Mesenchymal stem cell (in vitro differentiated cells and primary cell): Measurements from ENCODE around the gene PTX3. TPM values are rescaled to one million over a fixed set of nuclear protein-coding genes. Genes with fewer than 3 reads are reported as not detected.
A peak's percentile ranks its signal among the peaks of the same experiment; 100 is the strongest.

Source experiments
- DNase-seq: peaks from one replicate; pipeline ENCODE4 v3.0.0-alpha.2; 2013
- H2AFZ ChIP-seq: one replicate; pipeline ENCODE4 v1.6.1; 2013; ENCODE audit warnings: low read depth, mild to moderate bottlenecking, control low read depth, inconsistent platforms, low read length, moderate library complexity
- H2AK5ac ChIP-seq: 2 replicates; pipeline ENCODE4 v1.6.1; 2013; ENCODE audit warnings: low read length, moderate library complexity, mild to moderate bottlenecking, inconsistent platforms; ENCODE audit not compliant: severe bottlenecking
- H2BK120ac ChIP-seq: one replicate; pipeline ENCODE4 v1.6.1; 2013; ENCODE audit warnings: low read depth, mild to moderate bottlenecking, inconsistent platforms, low read length, moderate library complexity
- H2BK12ac ChIP-seq, 2 experiments: one replicate each; pipeline ENCODE4 v1.6.1; 2013; ENCODE audit warnings: inconsistent platforms in 2 of 2, low read length in 2 of 2, mild to moderate bottlenecking in 2 of 2, moderate library complexity in 2 of 2, control low read depth in 1 of 2
- H2BK15ac ChIP-seq: one replicate; pipeline ENCODE4 v1.6.1; 2013; ENCODE audit warnings: mild to moderate bottlenecking, low read depth, inconsistent platforms; ENCODE audit not compliant: poor library complexity, severe bottlenecking
- H2BK5ac ChIP-seq: 2 replicates; pipeline ENCODE4 v1.6.1; 2013; ENCODE audit warnings: low read depth, mild to moderate bottlenecking, low read length, control low read depth, inconsistent platforms; ENCODE audit not compliant: poor library complexity, severe bottlenecking
- H3K14ac ChIP-seq, 2 experiments: one replicate each; pipeline ENCODE4 v1.6.1; 2013; ENCODE audit warnings: inconsistent platforms in 2 of 2, low read length in 2 of 2, control low read depth in 1 of 2, mild to moderate bottlenecking in 1 of 2, moderate library complexity in 1 of 2
- H3K18ac ChIP-seq, 2 experiments: one replicate each; pipeline ENCODE4 v1.6.1; 2013; ENCODE audit warnings: inconsistent platforms in 2 of 2, low read length in 2 of 2, control low read depth in 1 of 2, low read depth in 1 of 2, mild to moderate bottlenecking in 1 of 2
- H3K23ac ChIP-seq, 2 experiments: one replicate each; pipeline ENCODE4 v1.6.1; 2013; ENCODE audit warnings: inconsistent platforms in 2 of 2, low read length in 2 of 2, mild to moderate bottlenecking in 2 of 2, moderate library complexity in 2 of 2, control low read depth in 1 of 2
- H3K27ac ChIP-seq: 2 replicates; pipeline ENCODE4 v1.5.1; 2013; ENCODE audit warnings: mild to moderate bottlenecking, moderate library complexity, low read length, control low read depth, inconsistent platforms; ENCODE audit not compliant: poor library complexity, severe bottlenecking
- H3K27me3 ChIP-seq, 2 experiments: 2 replicates each; pipeline versions ENCODE4 v1.6.1 to v1.7.0; 2013; ENCODE audit warnings: low read length in 2 of 2, mild to moderate bottlenecking in 2 of 2, moderate library complexity in 2 of 2, control low read depth in 1 of 2, inconsistent platforms in 1 of 2; ENCODE audit not compliant: control insufficient read depth in 1 of 2, insufficient read depth in 1 of 2
- H3K36me3 ChIP-seq, 2 experiments: 2 replicates each; pipeline versions ENCODE4 v1.6.1 to v1.7.0; 2013; ENCODE audit warnings: low read length in 2 of 2, control low read depth in 1 of 2, inconsistent platforms in 1 of 2, low read depth in 1 of 2, mild to moderate bottlenecking in 1 of 2; ENCODE audit not compliant: insufficient read depth in 2 of 2, control insufficient read depth in 1 of 2
- H3K4ac ChIP-seq, 2 experiments: one replicate each; pipeline ENCODE4 v1.6.1; 2013; ENCODE audit warnings: inconsistent platforms in 2 of 2, low read length in 2 of 2, mild to moderate bottlenecking in 2 of 2, moderate library complexity in 2 of 2, control low read depth in 1 of 2, low read depth in 1 of 2
- H3K4me1 ChIP-seq: 2 replicates; pipeline ENCODE4 v1.6.1; 2013; ENCODE audit warnings: low read depth, low read length, control low read depth; ENCODE audit not compliant: control insufficient read depth, insufficient read depth
- H3K4me2 ChIP-seq: 2 replicates; pipeline ENCODE4 v1.6.1; 2013; ENCODE audit warnings: low read length, mild to moderate bottlenecking, inconsistent platforms; ENCODE audit not compliant: poor library complexity, severe bottlenecking
- H3K4me3 ChIP-seq, 2 experiments: 2 replicates each; pipeline versions ENCODE4 v1.5.1 to v1.7.0; 2013; ENCODE audit warnings: low read length in 2 of 2, mild to moderate bottlenecking in 2 of 2, control low read depth in 1 of 2, low read depth in 1 of 2; ENCODE audit not compliant: insufficient read depth in 1 of 2
- H3K79me1 ChIP-seq: replicated peaks from 2 replicates; pipeline ENCODE4 v1.6.1; 2013; ENCODE audit warnings: mild to moderate bottlenecking, control low read depth, low read length, inconsistent platforms; ENCODE audit not compliant: poor library complexity, severe bottlenecking
- H3K9ac ChIP-seq: 2 replicates; pipeline ENCODE4 v1.7.0; 2013; ENCODE audit warnings: mild to moderate bottlenecking, low read length, moderate library complexity
- H3K9me3 ChIP-seq: 2 replicates; pipeline ENCODE4 v1.7.0; 2013; ENCODE audit warnings: mild to moderate bottlenecking, low read length; ENCODE audit not compliant: control insufficient read depth
- H4K8ac ChIP-seq: one replicate; pipeline ENCODE4 v1.6.1; 2013; ENCODE audit warnings: inconsistent platforms, mild to moderate bottlenecking, low read length, moderate library complexity
- H4K91ac ChIP-seq: one replicate; pipeline ENCODE4 v1.6.1; 2013; ENCODE audit warnings: mild to moderate bottlenecking, low read length, inconsistent platforms
- WGBS: methylation state at CpG from one replicate; pipeline ENCODE4 v1.1.7; 2013; ENCODE audit warnings: mixed read lengths; 5-methylcytosine and 5-hydroxymethylcytosine counted together
- polyA plus RNA-seq, 2 experiments: library from polyadenylated mRNA; stranded (reverse); fragments of 200-250 nt; gene quantifications; one replicate each; pipeline ENCODE4 v1.2.3, GENCODE V29; 2013

The PTX3 gene
- polyA plus RNA-seq (2013, experiment 1 of 2), result 14.6 TPM
- 15.4 TPM for polyA plus RNA-seq (2013, experiment 2 of 2)

DNA sequence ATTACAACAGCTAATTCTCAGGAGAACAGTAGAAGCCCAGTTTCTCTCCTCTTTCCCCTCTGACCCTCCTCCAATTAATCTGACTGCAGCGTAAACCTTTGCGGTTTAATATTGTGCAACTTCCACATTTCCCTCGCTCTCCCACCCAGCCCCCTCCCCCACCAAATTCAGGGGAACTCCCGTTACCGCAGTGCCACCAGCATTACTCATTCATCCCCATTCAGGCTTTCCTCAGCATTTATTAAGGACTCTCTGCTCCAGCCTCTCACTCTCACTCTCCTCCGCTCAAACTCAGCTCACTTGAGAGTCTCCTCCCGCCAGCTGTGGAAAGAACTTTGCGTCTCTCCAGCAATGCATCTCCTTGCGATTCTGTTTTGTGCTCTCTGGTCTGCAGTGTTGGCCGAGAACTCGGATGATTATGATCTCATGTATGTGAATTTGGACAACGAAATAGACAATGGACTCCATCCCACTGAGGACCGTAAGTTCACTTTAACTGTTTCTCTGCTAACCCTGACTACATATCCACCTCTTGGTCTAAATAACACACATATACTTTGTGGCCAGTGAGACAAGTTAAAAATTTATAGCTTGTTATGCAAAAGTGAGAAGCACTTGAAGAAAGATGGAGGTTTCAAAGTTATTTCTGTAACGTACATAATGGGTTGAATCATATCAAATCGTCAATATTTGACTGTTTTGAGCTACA, at the start of gene PTX3:
Gene PTX3 (plus strand): TSS at position 268 of the 709 bp plus-strand sequence. CDS start 84 bp downstream, at position 352.
- Histone ChIP-seq H4K91ac (peak within 1 kb of the TSS; percentile 86), H3K18ac (peak within 1 kb of the TSS; percentile 83 to 86), H3K14ac (peak within 1 kb of the TSS in 1 of 2 experiments; percentile 83), H3K23ac (no peak within 1 kb of the TSS), H4K8ac (peak within 1 kb of the TSS; percentile 81), H2BK12ac (peak within 1 kb of the TSS in 1 of 2 experiments; percentile 80), H3K4ac (peak within 1 kb of the TSS in 1 of 2 experiments; percentile 82), H3K4me2 (peak within 1 kb of the TSS; percentile 97), H2BK15ac (peak within 1 kb of the TSS; percentile 80), H2BK120ac (peak within 1 kb of the TSS; percentile 88), H3K9ac (peak within 1 kb of the TSS; percentile 84), H2AFZ (peak within 1 kb of the TSS; percentile 47), H3K27ac (peak within 1 kb of the TSS; percentile 51), H2AK5ac (no peak within 1 kb of the TSS), H3K27me3 (no peaks in the 10 kb centered on the region), H3K79me1 (peaks cover 4% of the 10 kb centered on the region), H3K36me3 (peaks cover 2 to 24% of the 10 kb centered on the region in 2 experiments), H3K4me3 (peak within 1 kb of the TSS; percentile 81 to 89), H3K9me3 (no peaks in the 10 kb centered on the region), H2BK5ac (peak within 1 kb of the TSS; percentile 5), H3K4me1 (peaks cover 6% of the 10 kb centered on the region)
- WGBS, result 5% methylated on average over 10 of the region's 15 CpGs
- DNase-seq, result peak; percentile 92

DNA sequence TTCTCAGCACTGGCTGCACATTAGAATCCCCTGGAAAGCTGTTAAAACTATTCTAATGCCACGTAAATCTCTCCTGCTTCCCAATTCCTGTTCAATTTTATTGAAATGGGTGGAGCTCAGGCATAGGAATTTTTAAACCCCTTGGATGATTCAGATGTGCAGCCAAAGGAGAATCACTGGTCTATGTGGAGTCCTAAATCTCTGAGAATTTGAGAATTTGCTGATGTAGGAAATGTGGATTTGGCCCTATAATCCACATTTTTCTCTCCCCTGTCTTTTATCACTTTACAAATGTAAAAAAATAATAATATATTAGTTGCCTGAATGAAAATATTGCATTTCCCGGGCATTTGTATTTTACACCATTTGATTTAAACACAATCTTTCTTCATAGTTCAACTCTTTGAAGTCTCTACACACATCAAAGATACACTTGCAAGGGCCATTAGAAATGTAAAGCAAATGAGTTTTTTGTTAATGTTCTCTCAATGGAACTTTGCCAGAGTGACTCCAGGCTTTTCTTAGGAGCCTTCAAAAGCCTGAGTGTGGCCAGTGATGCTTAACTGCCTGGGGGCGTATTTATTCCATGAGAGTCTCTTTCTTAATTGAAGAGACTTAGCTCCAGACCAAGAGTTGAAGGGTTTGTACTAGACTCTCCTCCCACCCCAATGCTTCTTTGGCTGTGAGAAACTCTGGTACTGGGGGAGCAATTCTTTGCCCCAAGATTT, 48.8 kb upstream of the PTX3 start:
- H3K79me1 ChIP-seq, result no peaks in the 10 kb centered on the region
- no peak overlapping the region for H3K4me2 ChIP-seq
- H3K23ac ChIP-seq, result no peak overlapping the region
- H3K4me3 ChIP-seq, result no peak overlapping the region
- no peak overlapping the region for H3K14ac ChIP-seq
- no peak overlapping the region for H2BK15ac ChIP-seq
- peak overlapping the region; percentile 1 for H3K27ac ChIP-seq
- no peaks in the 10 kb centered on the region for H3K9me3 ChIP-seq
- no peak overlapping the region for H2BK120ac ChIP-seq
- no CpG with 5 or more reads among the region's 3 CpGs for whole genome bisulfite sequencing
- H2BK5ac ChIP-seq, result no peak overlapping the region
- no peaks in the 10 kb centered on the region for H3K4me1 ChIP-seq
- no peak overlapping the region for H2AK5ac ChIP-seq
- no peak overlapping the region for H3K9ac ChIP-seq
- DNase-seq, result no peak
- H3K18ac ChIP-seq, result no peak overlapping the region
- H2AFZ ChIP-seq, result no peak overlapping the region
- H3K36me3 ChIP-seq, result peaks cover 0 to 5% of the 10 kb centered on the region in 2 experiments
- H4K8ac ChIP-seq, result no peak overlapping the region
- H2BK12ac ChIP-seq, result no peak overlapping the region
- no peak overlapping the region for H3K4ac ChIP-seq
- H3K27me3 ChIP-seq, result no peaks in the 10 kb centered on the region
- no peak overlapping the region for H4K91ac ChIP-seq

DNA sequence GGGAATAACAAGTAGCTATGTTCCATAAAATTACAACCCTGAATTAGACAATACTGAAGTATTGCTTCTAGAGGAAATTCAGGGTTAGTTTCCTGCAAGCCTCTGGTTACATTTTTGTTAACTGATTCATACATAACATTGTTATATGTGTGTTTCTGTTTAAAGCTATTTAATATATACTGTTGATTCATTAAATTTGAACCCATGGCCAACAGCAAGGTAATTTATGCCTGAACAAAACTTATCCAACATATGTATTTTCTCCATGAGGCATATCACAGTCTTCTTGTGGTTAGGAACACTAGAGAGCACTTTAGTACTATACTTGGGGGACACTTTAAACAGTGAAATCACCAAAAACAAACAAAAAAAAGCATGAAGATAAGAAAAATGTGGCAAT, 47.7 kb upstream of the PTX3 start:
- Histone ChIP-seq H3K36me3 (peaks cover 0 to 5% of the 10 kb centered on the region in 2 experiments), H2BK120ac (no peak overlapping the region), H3K4ac (no peak overlapping the region), H3K79me1 (no peaks in the 10 kb centered on the region), H3K18ac (no peak overlapping the region), H2BK15ac (no peak overlapping the region), H3K27ac (no peak overlapping the region), H3K23ac (no peak overlapping the region), H2BK5ac (no peak overlapping the region), H3K4me3 (no peak overlapping the region), H3K14ac (no peak overlapping the region), H4K8ac (no peak overlapping the region), H2AK5ac (no peak overlapping the region), H2BK12ac (no peak overlapping the region), H3K4me2 (no peak overlapping the region), H3K9me3 (no peaks in the 10 kb centered on the region), H4K91ac (no peak overlapping the region), H3K27me3 (no peaks in the 10 kb centered on the region), H2AFZ (no peak overlapping the region), H3K4me1 (no peaks in the 10 kb centered on the region), H3K9ac (no peak overlapping the region)
- DNase-seq, result peak; percentile 19
